NB4 (cell line): ENCODE measurements around the gene ABHD14A.
A peak's percentile ranks its signal among the peaks of the same experiment; 100 is the strongest.

Experiments used
- DNase-seq: peaks from one replicate; pipeline ENCODE4 v3.0.0; 2010; ENCODE audit warnings: low read depth
- H3K4me3 ChIP-seq: one replicate; pipeline ENCODE4 v1.5.1; 2011; ENCODE audit warnings: mild to moderate bottlenecking, low read depth, low read length, moderate library complexity
- CTCF ChIP-seq: IDR thresholded peaks from one replicate; pipeline ENCODE4 v1.5.1; 2012; ENCODE audit warnings: low read depth, low read length
- MAX ChIP-seq: IDR thresholded peaks from 2 replicates; pipeline ENCODE4 v1.6.1; 2011; ENCODE audit warnings: low read depth, low read length
- MYC ChIP-seq: IDR thresholded peaks from 2 replicates; pipeline ENCODE4 v1.6.1; 2011; ENCODE audit warnings: low read depth, low read length
- POLR2A ChIP-seq: IDR thresholded peaks from 2 replicates; pipeline ENCODE4 v1.6.1; 2011; ENCODE audit warnings: mild to moderate bottlenecking; ENCODE audit not compliant: insufficient read length; ENCODE audit errors: extremely low read depth

Gene ABHD14A

GRCh38 chr3:51949121-51949520, 25.7 kb upstream of the ABHD14A start:
- TF ChIP-seq MYC, result no peak
- TF ChIP-seq CTCF, result no peak
- no peak for TF ChIP-seq MAX
- TF ChIP-seq POLR2A, result no peak
- H3K4me3 ChIP-seq, result no peak overlapping the region
- no peak for DNase-seq

DNA sequence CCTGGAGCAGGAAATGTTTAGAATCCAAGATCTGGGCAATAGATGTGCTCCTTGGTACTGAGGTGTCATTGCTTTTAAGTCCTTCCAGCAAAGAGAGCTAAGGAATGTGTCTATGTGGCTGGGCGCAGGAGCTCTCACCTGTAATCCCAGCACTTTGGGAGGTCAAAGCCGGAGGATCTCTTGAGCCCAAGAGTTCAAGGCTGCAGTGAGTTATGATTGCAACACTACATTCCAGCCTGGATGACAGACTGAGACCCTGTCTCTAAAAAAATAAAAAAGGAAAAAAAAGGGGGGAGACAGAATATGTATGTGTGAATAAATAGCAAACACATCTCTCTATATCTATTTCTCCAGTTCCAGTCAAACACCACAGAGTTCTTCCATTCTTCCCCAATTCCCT, 24.0 kb upstream of the ABHD14A start:
- DNase-seq, result no peak
- no peak for TF ChIP-seq CTCF
- TF ChIP-seq MYC, result no peak
- no peak for TF ChIP-seq POLR2A
- TF ChIP-seq MAX, result no peak
- no peak overlapping the region for H3K4me3 ChIP-seq

DNA sequence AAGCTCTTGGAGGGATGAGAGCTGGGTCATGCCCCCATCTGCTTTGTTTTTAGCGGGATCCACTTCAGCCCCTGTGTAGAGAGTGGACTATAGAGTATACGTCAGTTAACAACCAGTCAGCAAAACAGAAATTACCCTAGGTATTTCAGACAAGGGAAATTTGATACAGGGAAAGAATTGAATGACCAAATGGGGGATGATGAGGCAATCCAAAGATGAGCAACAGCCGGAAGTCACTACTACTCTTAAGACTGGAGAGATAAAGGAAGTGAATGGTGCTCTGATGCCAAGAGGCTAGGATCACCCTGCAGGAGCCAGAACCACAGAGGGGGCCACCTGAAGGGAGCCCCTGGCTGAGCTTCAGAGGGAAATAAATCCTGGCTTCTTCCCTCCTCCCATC, 21.4 kb upstream of the ABHD14A start:
- no peak overlapping the region for H3K4me3 ChIP-seq
- TF ChIP-seq MYC (no peak), MAX (no peak), POLR2A (no peak), CTCF (no peak)
- peak; percentile 88 for DNase-seq

DNA sequence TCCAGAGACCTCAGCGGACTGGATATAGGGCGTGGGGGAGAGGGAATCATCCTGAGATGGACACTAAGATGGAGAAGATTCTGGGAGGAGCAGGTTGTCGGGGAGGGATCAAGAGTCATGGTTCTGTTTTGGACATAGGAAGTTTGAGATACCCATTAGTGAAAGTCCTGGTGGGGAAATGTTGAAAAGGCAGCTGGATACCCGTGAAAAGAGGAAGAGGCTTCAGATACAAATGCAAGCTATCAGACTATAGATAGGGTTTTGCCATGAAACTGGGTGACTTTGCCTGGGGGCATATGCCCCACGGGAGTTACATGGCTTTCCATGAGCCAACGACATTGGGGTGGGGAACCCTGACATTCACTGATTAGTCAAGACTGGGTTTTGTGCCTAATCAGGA, 20.8 kb upstream of the ABHD14A start:
- DNase-seq, result peak; percentile 69
- H3K4me3 ChIP-seq, result no peak overlapping the region
- TF ChIP-seq CTCF (no peak), MAX (no peak), POLR2A (no peak), MYC (no peak)

DNA sequence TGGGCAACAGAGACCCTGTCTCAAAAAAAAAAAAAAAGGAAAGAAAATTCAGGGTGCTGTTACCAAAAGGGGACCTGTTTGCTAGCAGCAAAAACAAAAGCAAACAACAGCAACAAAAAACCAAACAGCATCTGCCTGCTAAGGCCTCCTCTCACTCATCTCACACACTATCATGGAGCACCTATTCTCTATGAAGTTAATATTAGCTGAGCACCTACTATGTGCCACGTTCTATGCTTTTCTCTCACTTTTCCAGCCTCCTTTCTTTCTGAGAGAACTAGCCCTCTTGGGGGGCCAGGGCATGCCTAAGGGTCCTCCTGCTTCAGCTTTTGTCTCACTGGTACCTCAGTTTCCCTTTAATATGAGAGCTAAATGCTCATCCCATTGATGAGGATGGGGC, 20.2 kb upstream of the ABHD14A start:
- no peak for TF ChIP-seq MAX
- no peak for TF ChIP-seq MYC
- TF ChIP-seq POLR2A, result no peak
- TF ChIP-seq CTCF, result no peak
- no peak for DNase-seq
- H3K4me3 ChIP-seq, result no peak overlapping the region
